GM12878 (cell line): Measurements from ENCODE around the gene KCNJ16. TPM values are rescaled to one million over a fixed set of nuclear protein-coding genes. Genes with fewer than 3 reads are reported as not detected.

ENCODE experiments used
- ATAC-seq: fragments of 200-7000 bp; cut with Tn5 transposase; 3 replicates; pipeline ENCODE4 v1.9.1; 2020; ENCODE audit warnings: mild to moderate bottlenecking, moderate library complexity
- BruUV-seq: library from RNA; stranded (reverse); fragments of 400-500 nt; replicated peaks from 2 replicates; lab custom pipeline; 2021; lab: Mats Ljungman, UMichigan
- CTCF ChIA-PET: fragments of 300-600 bp; sonication (Branson Sonifier 250); formaldehyde crosslinking; extraction: SDS; loops from one replicate; lab custom pipeline; 2021; ENCODE audit warnings: inconsistent platforms; lab: Yijun Ruan, JAX
- POLR2A ChIA-PET: fragments of 350-600 bp; formaldehyde crosslinking; extraction: SDS; loops from one replicate; lab custom pipeline; 2021; ENCODE audit warnings: inconsistent platforms; lab: Charles Lee
- RAD21 ChIA-PET: fragments of 300-600 bp; sonication (Branson Sonifier 250); formaldehyde crosslinking; loops from one replicate; lab custom pipeline; 2023; ENCODE audit warnings: antibody characterized with exemption; ENCODE audit not compliant: unreplicated experiment; lab: Charles Lee
- SMC1A ChIA-PET: fragments of 300-600 bp; sonication (Branson Sonifier 250); formaldehyde crosslinking; loops from one replicate; lab custom pipeline; 2023; ENCODE audit not compliant: unreplicated experiment, uncharacterized antibody; lab: Charles Lee
- DNase-seq: peaks from one replicate; pipeline ENCODE4 v3.0.0-alpha.2; 2011; ENCODE audit warnings: low read depth, low spot score
- FAIRE-seq: peaks from 3 replicates; lab custom pipeline; 2011; peaks lifted over from hg19 to GRCh38; lab: Jason Lieb, UNC
- H2AFZ ChIP-seq: 2 replicates; pipeline ENCODE4 v1.6.0; 2011; ENCODE audit warnings: low read depth, low read length, control low read depth; ENCODE audit not compliant: control insufficient read depth
- H3K27ac ChIP-seq: 2 replicates; pipeline ENCODE4 v1.5.1; 2011; ENCODE audit warnings: control low read depth; ENCODE audit not compliant: control insufficient read depth, insufficient read depth
- H3K27me3 ChIP-seq, 2 experiments: replicated peaks in 1 of 2; 2 replicates each; pipeline versions ENCODE4 v1.6.0 to v1.6.1; 2011; ENCODE audit warnings: low read length in 1 of 2; ENCODE audit not compliant: control insufficient read depth in 2 of 2, insufficient read depth in 2 of 2
- H3K36me3 ChIP-seq, 2 experiments: 2 replicates each; pipeline ENCODE4 v1.5.1; 2011; ENCODE audit warnings: low read length in 1 of 2; ENCODE audit not compliant: control insufficient read depth in 2 of 2, insufficient read depth in 2 of 2
- H3K4me1 ChIP-seq: 2 replicates; pipeline ENCODE4 v1.6.1; 2011; ENCODE audit warnings: mild to moderate bottlenecking, low read length, moderate library complexity, mixed read lengths; ENCODE audit not compliant: control insufficient read depth, insufficient read depth
- H3K4me2 ChIP-seq: 2 replicates; pipeline ENCODE4 v1.6.0; 2011; ENCODE audit warnings: control low read depth; ENCODE audit not compliant: control insufficient read depth, insufficient read depth
- H3K4me3 ChIP-seq: fragments of 200-600 bp; sonication (generic); 2 replicates; pipeline ENCODE4 v1.5.1; 2016
- H3K79me2 ChIP-seq: 2 replicates; pipeline ENCODE4 v1.6.0; 2011; ENCODE audit warnings: low read length; ENCODE audit not compliant: control insufficient read depth, insufficient read depth
- H3K9ac ChIP-seq: 2 replicates; pipeline ENCODE4 v1.8.0; 2011; ENCODE audit warnings: low read length, control low read depth, mixed read lengths; ENCODE audit not compliant: control insufficient read depth, insufficient read depth
- H3K9me3 ChIP-seq: replicated peaks from 3 replicates; pipeline ENCODE4 v1.5.1; 2011; ENCODE audit warnings: mild to moderate bottlenecking, low read length; ENCODE audit not compliant: control insufficient read depth, insufficient read depth
- H4K20me1 ChIP-seq: 2 replicates; pipeline ENCODE4 v1.6.0; 2011; ENCODE audit not compliant: control insufficient read depth, insufficient read depth
- ATF7 ChIP-seq: fragments of 450-650 bp; IDR thresholded peaks from 2 replicates; pipeline ENCODE4 v1.6.1; 2016; ENCODE audit warnings: low read depth, mild to moderate bottlenecking
- CBFB ChIP-seq: IDR thresholded peaks from 2 replicates; pipeline ENCODE4 v1.6.1; 2016; ENCODE audit warnings: antibody characterized with exemption, low read depth
- HDAC2 ChIP-seq: fragments of 200-600 bp; sonication (generic); IDR thresholded peaks from 2 replicates; pipeline ENCODE4 v1.6.1; 2017
- IKZF2 ChIP-seq, 2 experiments: fragments of 450-650 bp; IDR thresholded peaks; 2 replicates each; pipeline ENCODE4 v1.6.1; 2017; ENCODE audit warnings: mild to moderate bottlenecking in 2 of 2, moderate library complexity in 2 of 2
- LARP7 ChIP-seq: fragments of 450-650 bp; IDR thresholded peaks from 2 replicates; pipeline ENCODE4 v1.6.1; 2017; ENCODE audit warnings: mild to moderate bottlenecking
- MLLT1 ChIP-seq: fragments of 450-650 bp; IDR thresholded peaks from 2 replicates; pipeline ENCODE4 v1.6.1; 2016; ENCODE audit warnings: mild to moderate bottlenecking
- NFIC ChIP-seq: IDR thresholded peaks from 2 replicates; pipeline ENCODE4 v1.6.1; 2012; ENCODE audit warnings: low read depth, mild to moderate bottlenecking, inconsistent platforms, low read length, moderate library complexity
- PBX3 ChIP-seq: IDR thresholded peaks from 2 replicates; pipeline ENCODE4 v1.6.1; 2011; ENCODE audit warnings: mild to moderate bottlenecking, low read depth, low read length, moderate library complexity; ENCODE audit not compliant: insufficient replicate concordance
- RUNX3 ChIP-seq: IDR thresholded peaks from 2 replicates; pipeline ENCODE4 v1.6.1; 2012; ENCODE audit warnings: low read length, inconsistent platforms
- TBL1XR1 ChIP-seq: IDR thresholded peaks from 2 replicates; pipeline ENCODE4 v1.6.1; 2012; ENCODE audit warnings: low read depth, low read length, improper control_type of control experiment
- ZBED1 ChIP-seq: IDR thresholded peaks from 2 replicates; pipeline ENCODE4 v1.6.1; 2016; ENCODE audit warnings: borderline replicate concordance
- ZNF274 ChIP-seq: IDR thresholded peaks from one replicate; pipeline ENCODE4 v1.8.0; 2011; ENCODE audit not compliant: insufficient read length, insufficient read depth
- ZSCAN29 ChIP-seq: fragments of 450-650 bp; IDR thresholded peaks from 2 replicates; pipeline ENCODE4 v1.6.1; 2017; ENCODE audit warnings: mild to moderate bottlenecking, moderate library complexity
- WGBS: methylation state at CpG from one replicate; pipeline ENCODE4 v1.1.6; 2016; ENCODE audit warnings: low lambda C conversion rate; ENCODE audit not compliant: insufficient replicate concordance, insufficient coverage; ENCODE audit errors: missing lambda C conversion rate; 5-methylcytosine and 5-hydroxymethylcytosine counted together
- in situ Hi-C: fragments of 300-500 bp; cut with MboI; formaldehyde crosslinking; loops from 9 replicates; pipeline ENCODE4 v1.14.3; 2018; ENCODE audit warnings: mixed read lengths
- intact Hi-C: fragments of 100-400 bp; cut with micrococcal nuclease; formaldehyde crosslinking; loops from one replicate; pipeline ENCODE4 v1.14.2; 2022; ENCODE audit not compliant: unreplicated experiment
- polyA plus RNA-seq, 11 experiments: library from polyadenylated mRNA; depleted of rRNA in 4 of 11; unstranded in 6 of 11; stranded (reverse) in 5 of 11; fragments of >200 nt; fragmentation: Nextera tagmentation in 4 of 11; fragmentation: Illumina TruSeq in 1 of 11; extraction: Ambion mirVana in 4 of 11; extraction: Trizol in 1 of 11; gene quantifications; 1 replicate in 1 of 11; 2 replicates in 10 of 11; pipeline versions ENCODE4 v1.2.1 to v1.2.3, GENCODE V29; 2011 to 2016; ENCODE audit warnings: inconsistent platforms in 2 of 11, missing spikeins in 2 of 11, low read depth in 1 of 11
- total RNA-seq, 4 experiments: library from RNA; depleted of rRNA in 3 of 4; stranded (reverse); fragments of >200 nt in 3 of 4; fragmentation: Illumina TruSeq in 1 of 4; extraction: Trizol in 1 of 4; gene quantifications; 2 replicates each; pipeline versions ENCODE4 v1.2.1 to v1.2.3, GENCODE V29; 2013 to 2021
- TF ChIP-seq, protein P1 (sequence below): fragments of 450-650 bp; IDR thresholded peaks from 2 replicates; pipeline ENCODE4 v1.6.1; 2018; ENCODE audit warnings: mild to moderate bottlenecking, low read depth, moderate library complexity; ENCODE audit not compliant: partially characterized antibody
- TF ChIP-seq, protein P2 (sequence below): IDR thresholded peaks from 2 replicates; pipeline ENCODE4 v1.6.1; 2012; ENCODE audit warnings: low read depth, low read length, improper control_type of control experiment
- TF ChIP-seq, protein P3 (sequence below): fragments of 150-350 bp; IDR thresholded peaks from 2 replicates; pipeline ENCODE4 v1.6.1; 2014; ENCODE audit warnings: mild to moderate bottlenecking, low read depth, low read length

Gene KCNJ16
- total and polyA plus RNA-seq, 10 of the 15 experiments (the other 5 are each of a cell fraction or from before 2014, with no cell fraction given) = 0.08 to 0.24 (median 0.20) TPM; not detected in 7

DNA sequence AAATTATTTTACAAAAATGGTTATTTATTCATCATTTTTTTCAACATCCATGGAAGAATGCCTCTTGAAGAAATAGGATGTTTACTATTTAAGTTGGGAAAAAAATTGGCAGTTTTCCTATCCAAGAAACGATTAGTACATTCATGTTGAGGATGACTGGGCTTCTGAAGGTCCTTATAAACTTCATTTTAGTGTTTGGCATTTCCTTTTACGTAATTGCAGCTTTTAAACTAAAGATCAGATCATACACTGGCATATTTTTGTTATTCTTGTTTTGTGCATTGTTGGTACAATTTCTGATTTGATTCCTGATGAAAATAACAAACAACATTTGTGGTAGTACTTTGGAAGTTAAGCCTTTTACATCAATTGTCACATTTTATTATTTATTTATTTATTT lies 11.5 kb downstream of the KCNJ16 start:
- Histone ChIP-seq H3K79me2 (no peaks in the 10 kb centered on the region), H3K4me3 (no peak overlapping the region), H3K4me2 (no peak overlapping the region), H3K27me3 (no peaks in the 10 kb centered on the region), H2AFZ (no peak overlapping the region), H3K36me3 (no peaks in the 10 kb centered on the region), H3K4me1 (no peaks in the 10 kb centered on the region), H3K9ac (no peak overlapping the region), H3K9me3 (no peaks in the 10 kb centered on the region), H4K20me1 (no peaks in the 10 kb centered on the region), H3K27ac (no peak overlapping the region)
- no peak for ATAC-seq
- no TSS peak for BruUV-seq
- ChIA-PET RAD21 (no interaction called here), CTCF (interaction anchor here (0.7 kb wide), 1 partner anchor 317 kb away, joined by 3 read pairs; no protein-coding TSS in a partner anchor), POLR2A (no interaction called here), SMC1A (no interaction called here)
- DNase-seq = no peak
- in situ Hi-C loops = no loop called here
- WGBS = 0% methylated on average over 2 of the region's 2 CpGs
- TF ChIP-seq, protein P1, sequence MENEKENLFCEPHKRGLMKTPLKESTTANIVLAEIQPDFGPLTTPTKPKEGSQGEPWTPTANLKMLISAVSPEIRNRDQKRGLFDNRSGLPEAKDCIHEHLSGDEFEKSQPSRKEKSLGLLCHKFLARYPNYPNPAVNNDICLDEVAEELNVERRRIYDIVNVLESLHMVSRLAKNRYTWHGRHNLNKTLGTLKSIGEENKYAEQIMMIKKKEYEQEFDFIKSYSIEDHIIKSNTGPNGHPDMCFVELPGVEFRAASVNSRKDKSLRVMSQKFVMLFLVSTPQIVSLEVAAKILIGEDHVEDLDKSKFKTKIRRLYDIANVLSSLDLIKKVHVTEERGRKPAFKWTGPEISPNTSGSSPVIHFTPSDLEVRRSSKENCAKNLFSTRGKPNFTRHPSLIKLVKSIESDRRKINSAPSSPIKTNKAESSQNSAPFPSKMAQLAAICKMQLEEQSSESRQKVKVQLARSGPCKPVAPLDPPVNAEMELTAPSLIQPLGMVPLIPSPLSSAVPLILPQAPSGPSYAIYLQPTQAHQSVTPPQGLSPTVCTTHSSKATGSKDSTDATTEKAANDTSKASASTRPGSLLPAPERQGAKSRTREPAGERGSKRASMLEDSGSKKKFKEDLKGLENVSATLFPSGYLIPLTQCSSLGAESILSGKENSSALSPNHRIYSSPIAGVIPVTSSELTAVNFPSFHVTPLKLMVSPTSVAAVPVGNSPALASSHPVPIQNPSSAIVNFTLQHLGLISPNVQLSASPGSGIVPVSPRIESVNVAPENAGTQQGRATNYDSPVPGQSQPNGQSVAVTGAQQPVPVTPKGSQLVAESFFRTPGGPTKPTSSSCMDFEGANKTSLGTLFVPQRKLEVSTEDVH = no peak
- no peak for TF ChIP-seq NFIC
- TF ChIP-seq TBL1XR1 = no peak
- TF ChIP-seq, protein P2, sequence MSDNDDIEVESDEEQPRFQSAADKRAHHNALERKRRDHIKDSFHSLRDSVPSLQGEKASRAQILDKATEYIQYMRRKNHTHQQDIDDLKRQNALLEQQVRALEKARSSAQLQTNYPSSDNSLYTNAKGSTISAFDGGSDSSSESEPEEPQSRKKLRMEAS = no peak
- no peak for TF ChIP-seq IKZF2 (IDR thresholded peaks at IDR 0.05)
- TF ChIP-seq ZNF274 = no peak
- TF ChIP-seq, protein P3, sequence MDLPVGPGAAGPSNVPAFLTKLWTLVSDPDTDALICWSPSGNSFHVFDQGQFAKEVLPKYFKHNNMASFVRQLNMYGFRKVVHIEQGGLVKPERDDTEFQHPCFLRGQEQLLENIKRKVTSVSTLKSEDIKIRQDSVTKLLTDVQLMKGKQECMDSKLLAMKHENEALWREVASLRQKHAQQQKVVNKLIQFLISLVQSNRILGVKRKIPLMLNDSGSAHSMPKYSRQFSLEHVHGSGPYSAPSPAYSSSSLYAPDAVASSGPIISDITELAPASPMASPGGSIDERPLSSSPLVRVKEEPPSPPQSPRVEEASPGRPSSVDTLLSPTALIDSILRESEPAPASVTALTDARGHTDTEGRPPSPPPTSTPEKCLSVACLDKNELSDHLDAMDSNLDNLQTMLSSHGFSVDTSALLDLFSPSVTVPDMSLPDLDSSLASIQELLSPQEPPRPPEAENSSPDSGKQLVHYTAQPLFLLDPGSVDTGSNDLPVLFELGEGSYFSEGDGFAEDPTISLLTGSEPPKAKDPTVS = no peak
- no peak for TF ChIP-seq ZSCAN29
- no peak for TF ChIP-seq MLLT1
- TF ChIP-seq ATF7 = no peak
- no peak for TF ChIP-seq PBX3
- no peak for TF ChIP-seq CBFB
- TF ChIP-seq LARP7 = no peak
- no peak for TF ChIP-seq HDAC2
- TF ChIP-seq RUNX3 = no peak
- no peak for TF ChIP-seq ZBED1
- intact Hi-C loops = no loop called here
- no peak for FAIRE-seq
